Naive thymus-derived CD4-positive, alpha-beta T cell (primary cell): ENCODE data around the gene ATP10B. TPM values are rescaled to one million over a fixed set of nuclear protein-coding genes. Genes with fewer than 3 reads are reported as not detected.

ENCODE experiments used
- ATAC-seq: fragments of 150-1000 bp; cut with Tn5 transposase; 2 replicates; pipeline ENCODE4 v1.10.0; 2021; ENCODE audit warnings: mild to moderate bottlenecking, moderate library complexity
- CTCF ChIA-PET: fragments of 350-600 bp; sonication (Branson Sonifier 250); formaldehyde crosslinking; loops from one replicate; lab custom pipeline; 2021; ENCODE audit warnings: antibody characterized with exemption; lab: Charles Lee
- POLR2A ChIA-PET: fragments of 350-600 bp; sonication (Branson Sonifier 250); formaldehyde crosslinking; loops from one replicate; lab custom pipeline; 2021; ENCODE audit warnings: antibody characterized with exemption, inconsistent platforms; lab: Charles Lee
- DNase-seq, 9 donors: peaks; one replicate each; pipeline versions ENCODE4 v3.0.0 to v3.0.0-alpha.2; 2020 to 2022; ENCODE audit warnings: mixed read lengths in 1 of 9
- H3K27ac ChIP-seq: one replicate; pipeline ENCODE4 v1.7.0; 2013; ENCODE audit warnings: mild to moderate bottlenecking, low read depth, low read length, moderate library complexity
- H3K27me3 ChIP-seq, 2 donors: one replicate each; pipeline ENCODE4 v1.7.0; 2013; ENCODE audit warnings: low read length in 2 of 2, mild to moderate bottlenecking in 2 of 2, moderate library complexity in 2 of 2; ENCODE audit not compliant: control insufficient read depth in 2 of 2, insufficient read depth in 2 of 2
- H3K36me3 ChIP-seq, 3 experiments: 1 replicate in 2 of 3; 2 replicates in 1 of 3; pipeline ENCODE4 v1.7.0; 2013; ENCODE audit warnings: low read length in 3 of 3, mild to moderate bottlenecking in 3 of 3, moderate library complexity in 1 of 3; ENCODE audit not compliant: insufficient read depth in 3 of 3, control insufficient read depth in 2 of 3
- H3K4me1 ChIP-seq, 2 donors: one replicate each; pipeline ENCODE4 v1.7.0; 2013; ENCODE audit warnings: low read length in 2 of 2, mild to moderate bottlenecking in 2 of 2, moderate library complexity in 1 of 2; ENCODE audit not compliant: control insufficient read depth in 2 of 2, insufficient read depth in 2 of 2
- H3K4me3 ChIP-seq: 2 replicates; pipeline ENCODE4 v1.7.0; 2013; ENCODE audit warnings: mild to moderate bottlenecking, low read length
- H3K9me3 ChIP-seq, 3 experiments: 1 replicate in 2 of 3; 2 replicates in 1 of 3; pipeline ENCODE4 v1.7.0; 2013; ENCODE audit warnings: low read length in 3 of 3; ENCODE audit not compliant: control insufficient read depth in 2 of 3
- H3K27ac Mint-ChIP-seq, 9 donors: one replicate each; pipeline ENCODE4 v1.8.0; 2020 to 2022; ENCODE audit warnings: mixed read lengths in 9 of 9, mild to moderate bottlenecking in 8 of 9, moderate library complexity in 5 of 9, inconsistent platforms in 2 of 9
- H3K27me3 Mint-ChIP-seq, 5 donors: one replicate each; pipeline ENCODE4 v1.8.0; 2021 to 2022; ENCODE audit warnings: mixed read lengths in 5 of 5, mild to moderate bottlenecking in 1 of 5
- H3K36me3 Mint-ChIP-seq, 5 donors: one replicate each; pipeline ENCODE4 v1.8.0; 2020 to 2022; ENCODE audit warnings: mixed read lengths in 5 of 5, mild to moderate bottlenecking in 3 of 5, inconsistent platforms in 1 of 5
- H3K4me1 Mint-ChIP-seq, 7 donors: one replicate each; pipeline ENCODE4 v1.8.0; 2020 to 2022; ENCODE audit warnings: mixed read lengths in 7 of 7, mild to moderate bottlenecking in 3 of 7, inconsistent platforms in 1 of 7
- H3K4me3 Mint-ChIP-seq, 10 donors: one replicate each; pipeline ENCODE4 v1.8.0; 2020 to 2022; ENCODE audit warnings: mild to moderate bottlenecking in 10 of 10, mixed read lengths in 10 of 10, moderate library complexity in 6 of 10, inconsistent platforms in 2 of 10
- H3K9me3 Mint-ChIP-seq, 11 donors: one replicate each; pipeline ENCODE4 v1.8.0; 2020 to 2022; ENCODE audit warnings: mixed read lengths in 11 of 11, mild to moderate bottlenecking in 4 of 11, inconsistent platforms in 1 of 11, moderate library complexity in 1 of 11
- intact Hi-C, 2 donors: fragments of 100-400 bp; cut with micrococcal nuclease; formaldehyde crosslinking; loops; one replicate each; pipeline ENCODE4 v1.15.1; 2023
- polyA plus RNA-seq, 2 donors: library from polyadenylated mRNA; unstranded; fragments of 300-500 nt; fragmentation: Illumina TruSeq; gene quantifications; one replicate each; pipeline ENCODE4 v1.2.3, GENCODE V29; 2021
- total RNA-seq, 6 experiments: library from RNA in 5 of 6; stranded (reverse) in 5 of 6; gene quantifications; 1 replicate in 5 of 6; 2 replicates in 1 of 6; pipeline ENCODE4 v1.2.3 and lab custom pipeline; 2021 to 2026

ATP10B gene
- total and polyA plus RNA-seq, 7 experiments from 2014 or later = not detected

DNA sequence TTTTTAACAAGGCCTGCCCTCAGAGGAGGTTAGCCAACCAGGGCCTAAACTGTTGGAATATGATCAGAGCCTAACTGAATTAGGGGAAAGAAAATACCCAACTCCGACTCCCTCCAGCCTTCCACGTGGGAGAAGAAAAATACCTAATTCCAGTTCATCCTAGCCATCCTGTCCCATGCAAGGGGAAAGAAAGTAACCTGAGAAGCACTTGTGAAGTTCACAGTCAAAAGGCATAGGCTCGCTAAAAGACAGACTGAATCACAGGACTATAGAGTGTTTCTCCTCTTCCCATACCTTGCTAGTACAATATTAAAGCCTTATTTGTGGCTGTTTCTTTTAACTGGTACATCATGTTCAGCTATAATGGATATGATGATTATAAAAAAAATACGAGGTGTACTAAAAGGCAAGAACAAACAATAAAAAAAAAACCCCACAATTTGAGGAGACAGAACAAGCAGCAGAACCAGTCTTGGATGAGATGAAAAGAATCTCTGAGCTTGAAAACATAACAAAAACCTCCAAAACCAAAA lies 18.0 kb upstream of the ATP10B start:
- Histone ChIP-seq H3K9me3 (no peaks in the 10 kb centered on the region), H3K4me3 (no peak overlapping the region), H3K4me1 (no peaks in the 10 kb centered on the region), H3K36me3 (no peaks in the 10 kb centered on the region), H3K27ac (no peak overlapping the region), H3K27me3 (no peaks in the 10 kb centered on the region)
- peaks cover 0 to 16% (median 5%) of the 10 kb centered on the region in 11 donors for H3K9me3 Mint-ChIP-seq
- H3K4me1 Mint-ChIP-seq = peaks cover 0 to 5% (median 0%) of the 10 kb centered on the region in 7 donors
- intact Hi-C loops = no loop called here
- H3K27ac Mint-ChIP-seq = no peak overlapping the region
- no peak overlapping the region for H3K4me3 Mint-ChIP-seq
- ChIA-PET CTCF (no interaction called here), POLR2A (no interaction called here)
- DNase-seq (no peak), ATAC-seq (no peak)
- H3K36me3 Mint-ChIP-seq = no peaks in the 10 kb centered on the region
- peaks cover 0 to 17% (median 6%) of the 10 kb centered on the region in 5 donors for H3K27me3 Mint-ChIP-seq

DNA sequence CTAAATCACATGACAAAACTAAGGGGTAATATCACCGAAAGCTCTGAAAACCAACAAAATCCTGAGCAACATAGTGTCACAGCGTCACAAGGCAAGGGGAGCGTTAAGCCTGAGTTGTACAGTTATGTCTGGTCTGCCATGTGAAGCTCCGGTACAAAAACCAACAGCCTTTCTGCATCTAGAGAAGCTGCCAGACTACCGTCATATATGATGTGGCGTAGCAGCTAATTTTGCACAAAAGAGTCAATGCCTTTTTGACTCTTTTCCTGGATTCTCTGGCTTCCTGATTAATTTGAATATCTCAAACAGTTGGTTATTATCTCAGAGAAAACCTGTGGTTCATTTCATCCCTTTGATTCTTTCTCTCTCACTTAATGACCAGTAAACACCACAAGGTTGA lies 16.0 kb upstream of the ATP10B start:
- H3K27ac ChIP-seq = no peak overlapping the region
- no peaks in the 10 kb centered on the region for H3K9me3 ChIP-seq
- H3K36me3 ChIP-seq = no peaks in the 10 kb centered on the region
- H3K9me3 Mint-ChIP-seq = peaks cover 0 to 20% (median 6%) of the 10 kb centered on the region in 11 donors
- ChIA-PET CTCF (no interaction called here), POLR2A (no interaction called here)
- no peaks in the 10 kb centered on the region for H3K36me3 Mint-ChIP-seq
- no peaks in the 10 kb centered on the region for H3K4me1 ChIP-seq
- ATAC-seq = no peak
- peaks cover 0 to 5% (median 0%) of the 10 kb centered on the region in 7 donors for H3K4me1 Mint-ChIP-seq
- DNase-seq = no peak
- intact Hi-C loops = no loop called here
- H3K4me3 ChIP-seq = no peak overlapping the region
- H3K27ac Mint-ChIP-seq = no peak overlapping the region
- H3K27me3 Mint-ChIP-seq = peaks cover 0 to 11% (median 4%) of the 10 kb centered on the region in 5 donors
- no peaks in the 10 kb centered on the region for H3K27me3 ChIP-seq
- no peak overlapping the region for H3K4me3 Mint-ChIP-seq

DNA sequence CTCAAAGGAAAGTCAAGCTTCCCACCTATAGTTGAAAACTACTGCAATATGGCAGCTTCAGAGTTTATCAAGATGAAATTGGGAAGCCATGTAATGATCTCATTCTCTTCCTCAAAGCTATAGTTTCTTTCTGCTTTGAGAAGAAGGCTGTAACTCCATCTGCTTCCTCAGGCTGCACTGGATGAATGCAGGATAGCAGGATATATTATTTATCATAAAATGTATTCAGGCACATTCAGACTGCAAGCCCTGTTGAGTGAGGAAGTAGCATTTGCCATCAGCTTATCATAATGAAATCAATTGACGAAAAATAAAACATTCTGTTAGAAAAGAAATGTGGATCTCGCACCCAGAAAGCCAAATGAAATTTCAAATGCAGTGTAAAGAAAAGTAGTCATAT lies 560 bp downstream of the ATP10B start:
- H3K36me3 Mint-ChIP-seq = no peaks in the 10 kb centered on the region
- no peak overlapping the region for H3K27ac Mint-ChIP-seq
- Histone ChIP-seq H3K27me3 (no peaks in the 10 kb centered on the region), H3K4me1 (no peaks in the 10 kb centered on the region), H3K36me3 (no peaks in the 10 kb centered on the region), H3K27ac (no peak overlapping the region), H3K4me3 (no peak overlapping the region), H3K9me3 (no peaks in the 10 kb centered on the region)
- H3K4me3 Mint-ChIP-seq = no peak overlapping the region
- peaks cover 0 to 3% (median 0%) of the 10 kb centered on the region in 11 donors for H3K9me3 Mint-ChIP-seq
- H3K4me1 Mint-ChIP-seq = no peaks in the 10 kb centered on the region
- peaks cover 0 to 11% (median 0%) of the 10 kb centered on the region in 5 donors for H3K27me3 Mint-ChIP-seq
- no peak for DNase-seq
- ChIA-PET CTCF (interaction anchor here (0.6 kb wide), 1 partner anchor 373 kb away, joined by 3 read pairs; no protein-coding TSS in a partner anchor), POLR2A (no interaction called here)
- intact Hi-C loops = no loop called here
- ATAC-seq = no peak

DNA sequence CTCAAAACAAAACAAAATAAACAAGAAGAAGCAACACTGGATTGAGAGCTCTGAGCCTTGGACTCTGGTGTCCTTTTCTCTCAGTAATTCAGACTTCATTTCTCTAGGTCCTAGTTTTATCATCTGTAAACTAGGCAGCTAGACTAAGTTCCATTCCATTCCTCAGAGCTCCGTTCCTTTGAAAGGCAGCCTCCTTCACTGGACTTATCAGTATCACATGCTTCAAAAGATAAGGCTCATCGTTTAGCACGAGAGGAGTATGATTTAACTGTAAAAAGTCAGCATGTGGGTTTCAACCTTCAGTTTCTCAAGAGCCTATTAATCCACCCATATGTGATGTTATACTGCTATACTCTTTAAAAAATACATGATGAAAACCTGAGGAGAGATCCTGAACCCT lies 1.6 kb downstream of the ATP10B start:
- ChIA-PET CTCF (no interaction called here), POLR2A (no interaction called here)
- H3K9me3 Mint-ChIP-seq = no peaks in the 10 kb centered on the region
- ATAC-seq = no peak
- H3K27ac Mint-ChIP-seq = no peak overlapping the region
- Histone ChIP-seq H3K4me3 (no peak overlapping the region), H3K27ac (no peak overlapping the region), H3K9me3 (no peaks in the 10 kb centered on the region), H3K27me3 (peaks cover 0 to 3% of the 10 kb centered on the region in 2 donors), H3K4me1 (no peaks in the 10 kb centered on the region), H3K36me3 (no peaks in the 10 kb centered on the region)
- DNase-seq = no peak
- peaks cover 0 to 11% (median 0%) of the 10 kb centered on the region in 5 donors for H3K27me3 Mint-ChIP-seq
- H3K4me1 Mint-ChIP-seq = no peaks in the 10 kb centered on the region
- H3K4me3 Mint-ChIP-seq = no peak overlapping the region
- intact Hi-C loops = no loop called here
- H3K36me3 Mint-ChIP-seq = no peaks in the 10 kb centered on the region

DNA sequence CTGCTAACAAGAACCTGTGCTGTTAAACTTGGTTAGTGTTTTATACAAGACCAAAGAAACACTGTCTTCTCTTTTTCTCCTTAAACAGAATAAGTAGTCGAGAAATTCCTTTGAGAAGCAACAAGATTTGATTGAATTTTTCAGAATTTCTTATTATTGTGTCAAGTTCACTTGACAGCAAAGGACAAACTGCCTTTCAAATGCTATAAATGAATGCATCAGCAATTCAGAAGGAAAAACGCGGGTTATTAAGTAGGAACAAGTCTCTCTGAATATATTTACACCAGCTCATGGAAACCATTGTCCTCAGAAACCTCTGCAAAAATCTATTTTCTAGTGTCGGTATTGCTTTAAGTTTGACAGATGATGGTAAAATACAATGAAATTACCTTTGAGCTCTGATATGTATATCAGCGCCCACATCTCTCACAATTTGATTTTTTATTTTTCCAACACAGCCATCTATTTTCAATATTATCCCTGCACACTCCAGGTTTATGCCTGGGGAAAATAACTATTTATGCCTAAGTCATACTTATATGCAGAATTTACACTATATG lies 4.4 kb downstream of the ATP10B start:
- no peaks in the 10 kb centered on the region for H3K4me1 ChIP-seq
- H3K27ac ChIP-seq = no peak overlapping the region
- Mint-ChIP-seq H3K9me3 (no peaks in the 10 kb centered on the region), H3K27me3 (peaks cover 0 to 11% (median 0%) of the 10 kb centered on the region in 5 donors), H3K4me1 (no peaks in the 10 kb centered on the region), H3K36me3 (no peaks in the 10 kb centered on the region), H3K4me3 (no peak overlapping the region), H3K27ac (no peak overlapping the region)
- H3K27me3 ChIP-seq = peaks cover 0 to 3% of the 10 kb centered on the region in 2 donors
- intact Hi-C loops = loop anchor here (2.0 kb wide), 1 partner anchor 409 kb away; no protein-coding TSS in a partner anchor
- H3K9me3 ChIP-seq = no peaks in the 10 kb centered on the region
- ChIA-PET CTCF (interaction anchor here (0.6 kb wide), 1 partner anchor 1238 kb away, joined by 4 read pairs; no protein-coding TSS in a partner anchor), POLR2A (no interaction called here)
- no peak overlapping the region for H3K4me3 ChIP-seq
- no peak for DNase-seq
- H3K36me3 ChIP-seq = no peaks in the 10 kb centered on the region
- ATAC-seq = no peak

DNA sequence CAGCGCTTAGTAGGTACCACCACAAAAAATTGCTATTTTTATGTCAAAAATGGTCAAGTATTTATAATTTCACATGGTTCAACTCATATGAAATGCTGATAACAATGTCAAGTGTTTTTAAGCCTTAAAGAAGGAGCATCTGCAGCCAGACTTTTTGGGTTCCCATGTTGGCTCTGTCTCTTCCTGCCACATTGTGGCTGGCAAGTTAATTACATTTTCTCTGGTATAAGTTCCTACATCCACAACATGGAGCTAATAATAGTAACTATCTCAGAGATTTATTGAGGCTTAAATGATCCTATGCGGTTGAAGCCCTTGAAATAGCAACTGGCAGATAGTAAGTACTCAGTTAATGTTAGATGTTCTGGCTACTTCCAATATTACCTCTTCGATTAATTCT lies 5.4 kb downstream of the ATP10B start:
- CTCF ChIA-PET = no interaction called here
- DNase-seq = no peak
- Histone ChIP-seq H3K36me3 (no peaks in the 10 kb centered on the region), H3K4me1 (no peaks in the 10 kb centered on the region), H3K27ac (no peak overlapping the region), H3K9me3 (no peaks in the 10 kb centered on the region), H3K4me3 (no peak overlapping the region), H3K27me3 (peaks cover 0 to 3% of the 10 kb centered on the region in 2 donors)
- H3K4me1 Mint-ChIP-seq = no peaks in the 10 kb centered on the region
- no peaks in the 10 kb centered on the region for H3K36me3 Mint-ChIP-seq
- no peak overlapping the region for H3K4me3 Mint-ChIP-seq
- no peak for ATAC-seq
- no peaks in the 10 kb centered on the region for H3K9me3 Mint-ChIP-seq
- intact Hi-C loops = loop anchor here (2.0 kb wide), 1 partner anchor 408 kb away; no protein-coding TSS in a partner anchor
- POLR2A ChIA-PET = no interaction called here
- no peak overlapping the region for H3K27ac Mint-ChIP-seq
- peaks cover 0 to 11% (median 0%) of the 10 kb centered on the region in 5 donors for H3K27me3 Mint-ChIP-seq

DNA sequence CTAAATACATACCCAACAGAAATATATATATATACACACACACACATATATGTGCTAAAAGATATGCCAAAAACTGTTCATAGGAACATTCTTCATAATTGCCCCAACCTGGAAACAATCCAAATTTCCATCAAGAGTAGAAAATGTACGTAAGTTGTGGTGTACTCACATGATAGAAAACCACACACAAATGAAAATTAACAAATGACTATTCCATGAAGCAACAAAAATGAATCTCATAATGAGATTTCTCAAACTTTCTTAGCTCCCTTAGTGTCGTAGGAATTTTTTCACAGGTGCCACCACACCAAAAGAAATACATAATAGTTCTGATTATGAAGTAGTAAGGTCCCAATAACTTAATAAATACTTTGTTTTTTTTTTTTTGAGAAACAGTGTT lies 7.8 kb downstream of the ATP10B start:
- no peaks in the 10 kb centered on the region for H3K4me1 ChIP-seq
- POLR2A ChIA-PET = no interaction called here
- Mint-ChIP-seq H3K27ac (no peak overlapping the region), H3K4me1 (no peaks in the 10 kb centered on the region), H3K36me3 (no peaks in the 10 kb centered on the region), H3K27me3 (peaks cover 0 to 11% (median 0%) of the 10 kb centered on the region in 5 donors), H3K4me3 (no peak overlapping the region), H3K9me3 (peaks cover 0 to 6% (median 0%) of the 10 kb centered on the region in 11 donors)
- no peaks in the 10 kb centered on the region for H3K36me3 ChIP-seq
- no peak for ATAC-seq
- no peaks in the 10 kb centered on the region for H3K9me3 ChIP-seq
- DNase-seq = no peak
- peaks cover 0 to 3% of the 10 kb centered on the region in 2 donors for H3K27me3 ChIP-seq
- H3K4me3 ChIP-seq = no peak overlapping the region
- intact Hi-C loops = no loop called here
- H3K27ac ChIP-seq = no peak overlapping the region
- CTCF ChIA-PET = no interaction called here
